Measurements from ENCODE around the gene GUCA2B.

GRCh38 chr1:42179900-42180329 is 26.7 kb downstream of the GUCA2B start:
- TF ChIP-seq GATA2 (IDR thresholded peaks at IDR 0.05; ENCODE audit: low read depth, low read length), result no peak
- no peak for TF ChIP-seq GATA3 (IDR thresholded peaks at IDR 0.05; ENCODE audit: low read depth, low read length)
